Right hindlimb (tissue), 1 donor: Measurements from ENCODE around the gene ZBTB4.

ENCODE experiments used
- DNase-seq: peaks from one replicate; pipeline ENCODE4 v3.0.0-alpha.2; 2018

The ZBTB4 gene

GRCh38 chr17:7468804-7469389 lies 10.5 kb downstream of the ZBTB4 start:
- DNase-seq: no peak

GRCh38 chr17:7468290-7468689 lies 11.1 kb downstream of the ZBTB4 start:
- DNase-seq: no peak

GRCh38 chr17:7467498-7467897 lies 11.9 kb downstream of the ZBTB4 start:
- DNase-seq: no peak

GRCh38 chr17:7466639-7467341 lies 12.6 kb downstream of the ZBTB4 start:
- peak; percentile 51 for DNase-seq

- no peak for DNase-seq
Observed at GRCh38 chr17:7466318-7466638, 13.2 kb downstream of the ZBTB4 start.

GRCh38 chr17:7465597-7466275 lies 13.7 kb downstream of the ZBTB4 start:
- no peak for DNase-seq

- no peak for DNase-seq
Observed at GRCh38 chr17:7464081-7464480, 15.3 kb downstream of the ZBTB4 start.

GRCh38 chr17:7463372-7463846 lies 16.0 kb downstream of the ZBTB4 start:
- no peak for DNase-seq

GRCh38 chr17:7462474-7463371 lies 16.7 kb downstream of the ZBTB4 start:
- no peak for DNase-seq

- DNase-seq: no peak
Observed at GRCh38 chr17:7460850-7461660, 18.4 kb downstream of the ZBTB4 start.

GRCh38 chr17:7459961-7460545 lies 19.4 kb downstream of the ZBTB4 start:
- DNase-seq: no peak

- DNase-seq: no peak
Observed at GRCh38 chr17:7448461-7448860, 31.0 kb downstream of the ZBTB4 start.

GRCh38 chr17:7445619-7445968 lies 33.8 kb downstream of the ZBTB4 start:
- DNase-seq: no peak

- DNase-seq: peak; percentile 84
Observed at GRCh38 chr17:7444682-7445618, 34.5 kb downstream of the ZBTB4 start, which contains the start of gene CHRNB1. CHRNB1 (plus strand) TSS chr17:7445061; CDS start chr17:7445128, 67 bp downstream.

- no peak for DNase-seq
Observed at GRCh38 chr17:7443499-7444485, 35.6 kb downstream of the ZBTB4 start.

GRCh38 chr17:7442142-7442541 lies 37.3 kb downstream of the ZBTB4 start:
- no peak for DNase-seq

GRCh38 chr17:7441266-7441665 lies 38.2 kb downstream of the ZBTB4 start:
- DNase-seq: no peak

GRCh38 chr17:7440834-7441195 lies 38.6 kb downstream of the ZBTB4 start:
- peak; percentile 77 for DNase-seq

GRCh38 chr17:7440113-7440833 lies 39.2 kb downstream of the ZBTB4 start:
- DNase-seq: peak; percentile 76
